GM19023 (cell line): ENCODE data around the gene SELENBP1.
A peak's percentile ranks its signal among the peaks of the same experiment; 100 is the strongest.

ENCODE experiments used
- ATAC-seq: cut with Tn5 transposase; IDR thresholded peaks from one replicate; pipeline ENCODE4 v1.9.1; 2021; ENCODE audit warnings: mild to moderate bottlenecking, moderate library complexity; ENCODE audit not compliant: unreplicated experiment

Gene SELENBP1

DNA sequence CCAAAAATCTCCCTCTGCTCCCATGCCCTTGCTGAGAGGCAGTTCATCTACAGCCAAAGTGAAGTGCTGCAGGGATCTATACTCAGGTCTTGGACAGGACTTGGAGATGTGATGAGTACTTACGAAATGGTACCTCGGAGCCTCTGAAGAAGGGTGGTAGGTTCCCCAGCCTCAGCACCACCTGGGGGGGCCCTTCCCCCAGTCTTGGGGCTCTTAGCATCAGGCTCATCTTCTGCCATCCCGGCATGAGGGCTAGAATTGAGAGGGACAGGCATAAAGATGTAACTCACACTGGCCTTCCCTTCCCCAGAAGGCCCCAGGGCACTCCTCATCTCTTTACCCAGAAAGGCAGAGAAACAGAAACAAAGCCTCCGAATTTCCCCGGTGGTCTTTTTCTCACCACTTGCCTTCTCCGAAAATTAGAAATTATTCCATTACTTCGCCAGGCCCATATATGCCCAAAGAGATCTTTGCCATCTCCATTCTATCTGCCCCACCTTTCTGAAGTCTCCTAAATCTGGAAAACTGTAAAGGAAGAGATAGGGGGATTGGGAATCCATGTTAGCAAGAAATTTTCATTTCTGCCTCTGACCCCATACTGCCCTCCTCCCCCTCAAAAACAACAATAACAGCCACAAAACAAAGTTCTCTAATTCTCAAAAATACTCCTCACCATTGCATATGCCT, 26.3 kb downstream of the SELENBP1 start:
- no peak for ATAC-seq

DNA sequence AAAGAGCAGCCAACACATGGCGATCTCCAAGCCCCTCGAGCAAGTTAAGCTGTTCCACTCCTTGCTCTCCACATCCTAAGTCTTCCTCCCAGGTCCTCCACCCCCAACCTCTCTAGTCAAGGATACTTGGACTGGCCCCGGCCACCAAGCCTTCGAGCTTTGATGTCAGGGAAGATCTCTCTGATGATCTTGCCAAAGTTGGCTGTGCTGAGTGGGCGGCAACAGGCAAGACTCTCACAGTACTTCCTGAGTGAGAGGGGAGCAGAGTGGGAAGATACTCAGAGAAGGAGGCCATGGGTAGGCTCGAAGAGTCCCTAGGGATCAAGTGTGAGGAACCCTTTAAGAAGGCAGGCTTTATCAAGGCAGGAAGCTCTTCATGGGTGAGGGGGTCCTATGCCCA, 28.2 kb downstream of the SELENBP1 start:
- ATAC-seq, result no peak

DNA sequence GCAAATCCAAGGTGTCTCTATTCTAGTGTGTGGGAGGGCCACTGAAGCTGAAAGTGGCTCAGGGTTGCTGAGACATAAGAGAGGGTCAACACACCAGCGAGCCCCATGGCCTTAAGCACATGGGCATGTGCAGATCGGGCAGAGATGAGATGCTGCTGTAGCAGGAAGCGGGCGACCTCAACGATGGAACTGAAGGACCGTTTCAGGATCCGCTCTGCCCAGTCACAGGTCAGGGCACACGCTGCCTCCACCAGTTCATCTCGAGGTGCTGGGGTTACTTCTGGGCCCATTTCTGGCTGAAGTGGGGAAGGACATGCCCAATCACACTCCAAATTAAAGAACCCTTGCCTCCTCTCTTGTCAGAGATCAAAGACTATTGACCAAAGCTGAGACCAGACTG, 28.9 kb downstream of the SELENBP1 start:
- no peak for ATAC-seq

DNA sequence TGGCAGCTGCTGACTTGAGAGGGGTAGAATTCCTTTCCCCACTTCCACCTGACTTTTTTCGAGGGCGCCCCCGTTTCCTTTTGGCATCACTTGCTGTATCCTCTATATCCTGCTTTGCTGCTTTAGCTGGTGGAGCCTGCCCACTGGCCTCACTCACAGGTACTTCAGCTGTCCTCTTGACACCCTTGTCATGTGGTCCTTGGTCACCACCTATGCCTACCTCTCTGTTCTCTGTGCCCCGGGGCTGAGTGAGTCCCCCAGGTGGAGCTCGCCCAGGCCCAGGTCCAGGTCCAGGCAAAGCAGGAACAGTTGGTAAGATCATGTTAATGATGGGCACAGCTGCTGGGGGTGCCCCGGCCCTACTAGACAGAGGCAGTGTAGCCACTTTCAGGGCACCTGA, 29.9 kb downstream of the SELENBP1 start:
- ATAC-seq, result no peak

DNA sequence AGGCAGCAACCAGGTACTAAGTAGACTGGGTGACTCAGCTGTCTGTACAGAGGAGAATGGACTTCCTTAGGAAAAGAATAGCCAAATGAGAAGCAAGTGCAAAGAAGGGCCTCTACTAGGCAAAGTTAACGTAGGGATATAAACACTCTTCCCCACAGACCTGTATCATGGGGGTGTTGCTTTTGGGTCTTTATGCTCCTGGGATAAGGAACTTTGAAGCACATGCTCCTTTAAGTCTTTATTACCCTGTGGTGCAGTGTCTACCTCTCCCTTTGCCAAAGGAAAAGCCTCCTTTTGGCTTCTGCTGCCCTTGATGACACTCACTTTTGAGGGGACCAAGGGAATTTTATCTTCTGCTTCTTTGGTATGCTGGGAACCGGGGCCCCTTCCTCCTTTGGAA, 30.5 kb downstream of the SELENBP1 start:
- ATAC-seq, result no peak

DNA sequence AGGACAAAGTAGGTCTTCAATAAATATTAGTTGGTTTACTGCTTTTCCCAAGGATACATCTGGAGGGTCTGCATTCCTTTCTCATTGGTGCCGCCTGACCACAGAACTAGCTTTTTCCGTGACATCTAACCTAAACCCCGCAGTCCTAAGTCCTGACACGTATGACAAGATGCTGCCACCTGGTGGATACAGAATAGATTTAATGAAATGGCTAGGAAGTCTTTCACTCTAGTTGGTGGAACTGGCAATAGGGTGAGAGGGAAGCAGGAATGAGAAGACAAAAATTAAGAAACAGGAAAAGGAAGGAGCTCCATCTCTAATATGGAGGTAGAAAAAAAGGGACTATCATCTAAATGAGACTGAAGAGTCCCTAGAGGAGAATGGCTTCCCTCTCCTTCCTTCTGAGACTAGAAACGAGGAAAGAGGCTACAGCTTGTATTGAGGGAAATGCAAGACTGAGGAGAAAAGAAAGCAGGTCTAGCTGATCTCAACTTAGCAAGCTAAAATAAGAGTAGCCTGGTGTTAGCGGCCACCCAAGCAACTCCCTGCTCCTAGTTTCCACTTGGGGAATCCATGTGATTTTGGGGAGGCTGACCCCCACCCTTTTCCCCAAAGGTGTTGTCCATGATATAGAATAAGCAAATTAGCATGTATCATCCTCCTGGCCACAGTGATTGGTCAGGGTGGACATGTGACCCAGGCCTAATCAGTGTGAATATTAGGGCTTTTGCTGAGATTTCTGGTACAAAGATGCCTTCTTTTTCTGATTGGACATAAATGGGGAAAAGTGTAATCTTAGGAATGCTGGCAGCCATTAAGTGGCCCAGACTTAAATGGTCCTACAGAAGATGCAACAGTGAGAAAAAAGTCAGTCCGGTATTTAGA, 31.4 kb downstream of the SELENBP1 start:
- ATAC-seq, result no peak

DNA sequence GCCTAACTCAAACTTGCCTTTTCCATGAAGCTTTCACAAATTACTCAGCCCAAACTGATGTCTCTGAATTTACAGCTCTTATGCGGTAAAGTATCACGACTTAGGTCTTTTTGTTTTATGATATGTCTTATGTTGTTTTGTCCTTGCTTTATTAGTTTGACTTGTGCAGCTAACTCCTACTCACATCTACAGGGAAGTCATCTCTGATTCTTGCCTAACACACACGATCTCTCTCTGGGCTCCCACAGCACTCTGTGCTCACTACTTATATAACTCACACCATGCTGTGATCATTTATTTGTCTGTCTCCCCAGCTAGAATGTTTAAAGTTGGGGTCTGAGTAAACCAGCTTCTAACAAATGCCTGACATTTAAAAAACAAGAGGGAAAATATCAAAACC, 35.9 kb downstream of the SELENBP1 start:
- no peak for ATAC-seq

DNA sequence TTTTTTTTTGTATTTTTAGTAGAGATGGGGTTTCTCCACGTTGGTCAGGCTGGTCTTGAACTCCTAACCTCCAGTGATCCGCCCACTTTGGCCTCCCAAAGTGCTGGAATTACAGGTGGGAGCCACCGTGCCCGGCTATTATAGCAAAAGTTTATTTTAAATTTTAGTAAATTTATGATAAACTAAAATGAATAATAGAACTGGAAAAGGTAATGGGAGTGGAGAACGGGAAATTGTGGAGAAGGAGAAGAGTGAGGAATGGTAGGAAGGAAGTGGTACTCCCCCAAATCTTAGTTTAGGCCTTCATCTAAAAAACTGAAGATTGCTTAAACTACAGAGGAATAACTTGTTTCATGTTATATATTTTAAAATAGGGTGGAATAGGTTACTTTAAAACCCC, 37.7 kb downstream of the SELENBP1 start:
- ATAC-seq, result no peak

DNA sequence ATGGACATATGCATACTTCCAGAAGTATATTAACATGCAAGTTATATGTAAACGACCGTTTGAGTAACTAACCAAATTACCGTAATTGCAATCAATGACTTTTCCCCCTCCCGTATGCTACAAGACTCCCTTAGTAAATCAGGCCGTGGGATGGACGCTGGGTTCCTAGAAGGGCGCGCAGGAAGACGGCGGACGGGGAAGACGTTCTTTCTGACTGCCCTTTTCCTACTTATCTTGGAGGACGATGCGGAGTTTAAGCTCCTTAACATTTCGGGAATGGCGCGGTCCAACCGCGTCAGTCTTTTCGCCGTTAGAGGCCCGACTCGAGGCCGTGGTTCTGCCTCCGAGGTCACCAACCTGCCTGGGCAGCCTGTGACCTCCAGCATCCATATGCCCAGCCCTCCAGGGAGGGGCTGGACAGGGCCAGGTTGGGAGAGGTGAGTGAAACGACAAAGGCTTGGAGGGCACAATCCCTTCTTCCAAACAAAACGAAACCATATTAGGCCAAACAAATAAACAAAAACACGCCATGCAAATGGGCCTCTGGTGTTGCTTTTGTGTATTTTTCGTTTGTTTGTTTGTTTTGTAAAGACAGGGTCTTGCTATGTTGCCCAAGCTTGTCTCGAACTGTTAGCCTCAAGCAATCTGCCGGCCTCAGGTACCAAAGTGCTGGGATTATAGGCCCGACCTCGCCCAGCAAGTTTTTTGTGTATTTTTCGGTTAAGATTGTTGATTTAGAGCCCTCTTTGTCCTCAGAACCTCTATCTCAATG, 44.4 kb downstream of the SELENBP1 start:
- ATAC-seq, result peak; percentile 6

DNA sequence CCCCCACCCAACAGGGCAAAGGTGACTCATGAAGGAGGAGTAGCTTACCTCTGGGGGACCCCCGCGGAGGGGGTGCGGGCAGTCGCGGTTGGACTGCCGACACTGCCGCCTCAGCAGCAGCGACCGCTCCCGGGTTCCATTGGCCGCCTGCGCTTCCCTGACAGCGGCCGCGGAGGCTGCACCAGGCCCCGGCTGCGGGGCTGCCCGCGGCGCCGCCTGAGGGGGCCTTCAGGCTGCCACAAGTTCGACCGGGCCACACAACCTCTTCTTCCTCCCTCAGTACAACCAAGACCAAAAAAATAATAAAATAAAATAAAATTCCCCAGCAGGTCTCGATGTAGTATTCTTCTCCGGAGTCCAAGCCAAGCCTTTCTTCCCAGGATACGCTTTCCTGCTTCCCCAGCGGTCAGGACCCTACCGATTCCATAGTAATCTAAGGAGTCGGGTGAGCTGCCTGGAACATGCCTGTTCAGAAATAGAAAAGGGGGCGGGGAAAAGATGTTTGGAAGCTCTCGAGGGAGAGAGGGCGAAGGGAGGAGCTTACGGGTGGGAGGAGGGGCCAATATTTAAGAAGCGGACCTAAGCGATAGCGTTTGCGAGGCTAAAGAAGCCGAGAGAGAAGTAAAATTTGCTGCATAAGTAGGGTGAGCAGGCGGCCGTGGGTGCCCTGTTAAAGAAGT, 45.1 kb downstream of the SELENBP1 start, which contains the start of gene PI4KB:
Gene PI4KB, minus strand, starts transcription at position 194 of the 680 bp plus-strand sequence. CDS start 10,935 bp downstream, outside the sequence.
- ATAC-seq, result peak; percentile 83

DNA sequence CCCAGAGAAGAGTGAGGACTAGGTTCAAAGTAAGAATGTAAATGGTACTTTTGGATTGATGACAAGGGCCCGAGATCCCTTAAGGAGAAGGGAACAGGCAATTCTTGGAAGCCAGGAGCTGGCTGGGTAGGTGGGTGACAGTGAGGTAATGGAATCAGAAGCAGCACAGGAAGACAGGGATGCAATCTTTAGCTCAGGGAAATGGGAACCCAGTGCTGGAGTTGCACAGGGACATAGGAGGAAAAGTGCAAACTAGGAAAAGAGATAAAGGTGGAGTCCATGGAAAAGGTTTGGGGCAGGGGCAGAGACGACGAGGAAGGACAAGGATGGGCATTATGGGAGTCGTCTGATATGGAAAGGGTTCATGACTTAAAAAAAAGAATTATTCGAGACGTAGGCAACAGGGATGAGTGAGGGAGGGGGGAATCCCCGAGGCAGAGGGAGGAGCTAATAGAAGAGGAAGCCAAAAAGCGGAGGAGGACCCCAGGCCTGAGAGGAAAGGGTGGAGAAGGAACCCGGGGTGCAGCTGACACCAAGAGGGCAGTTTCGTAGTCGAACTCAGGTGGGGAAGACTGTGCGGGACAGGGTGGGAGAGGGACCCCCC, 45.8 kb downstream of the SELENBP1 start:
- ATAC-seq, result peak; percentile 55

DNA sequence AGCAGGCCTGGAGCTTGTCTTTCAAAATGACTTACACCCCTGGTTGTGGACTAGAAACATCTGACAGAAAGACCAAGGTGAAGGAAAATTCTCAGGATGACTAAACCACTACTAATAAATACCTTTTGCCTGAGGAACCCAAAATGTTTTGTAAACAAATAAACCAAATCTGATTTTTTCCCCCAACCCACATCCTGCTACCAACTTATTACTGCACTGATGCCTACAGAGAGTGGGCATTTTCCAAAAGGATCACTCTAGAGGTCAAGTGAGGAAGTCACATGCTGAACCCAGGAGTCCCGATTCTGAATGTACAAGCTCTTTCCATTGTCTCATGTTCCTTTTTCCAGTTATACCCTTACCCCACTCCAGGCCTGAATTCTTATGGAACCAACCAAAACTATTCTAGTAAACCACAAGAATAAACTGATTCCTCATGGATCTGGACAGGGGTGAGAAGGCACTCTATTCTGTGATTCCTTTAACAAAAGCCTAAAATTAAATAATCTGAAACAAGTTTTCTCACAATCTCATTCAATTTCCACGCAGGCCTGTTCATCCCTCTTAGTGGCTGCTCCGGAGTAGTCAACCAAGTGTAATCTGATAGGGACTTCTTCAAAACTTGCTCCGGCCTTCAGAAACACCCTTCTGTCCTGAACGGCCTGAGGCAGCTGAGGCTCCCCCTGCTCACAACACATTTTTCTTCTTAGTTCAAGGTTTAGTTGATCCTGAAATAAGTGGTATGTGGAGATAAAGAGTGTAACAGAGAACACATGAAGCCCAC, 46.7 kb downstream of the SELENBP1 start:
- no peak for ATAC-seq

DNA sequence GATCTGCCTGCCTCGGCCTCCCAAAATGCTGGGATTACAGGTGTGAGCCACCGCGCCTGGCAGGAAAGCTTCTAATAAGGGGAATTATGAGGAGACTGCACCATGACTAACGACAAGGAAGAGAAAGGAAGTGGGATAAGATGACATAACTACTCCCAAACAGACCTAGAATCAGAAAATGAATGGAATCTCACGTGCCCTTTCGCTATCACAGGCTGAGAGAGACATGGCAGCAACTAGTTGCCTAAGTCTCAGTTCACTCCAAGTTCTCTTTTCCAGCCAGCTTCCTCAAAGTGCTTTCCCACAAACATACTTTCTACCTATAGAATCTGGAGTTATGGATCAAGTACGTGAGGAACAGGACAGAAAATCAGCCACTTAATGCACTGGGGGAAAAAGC, 47.3 kb downstream of the SELENBP1 start:
- no peak for ATAC-seq

DNA sequence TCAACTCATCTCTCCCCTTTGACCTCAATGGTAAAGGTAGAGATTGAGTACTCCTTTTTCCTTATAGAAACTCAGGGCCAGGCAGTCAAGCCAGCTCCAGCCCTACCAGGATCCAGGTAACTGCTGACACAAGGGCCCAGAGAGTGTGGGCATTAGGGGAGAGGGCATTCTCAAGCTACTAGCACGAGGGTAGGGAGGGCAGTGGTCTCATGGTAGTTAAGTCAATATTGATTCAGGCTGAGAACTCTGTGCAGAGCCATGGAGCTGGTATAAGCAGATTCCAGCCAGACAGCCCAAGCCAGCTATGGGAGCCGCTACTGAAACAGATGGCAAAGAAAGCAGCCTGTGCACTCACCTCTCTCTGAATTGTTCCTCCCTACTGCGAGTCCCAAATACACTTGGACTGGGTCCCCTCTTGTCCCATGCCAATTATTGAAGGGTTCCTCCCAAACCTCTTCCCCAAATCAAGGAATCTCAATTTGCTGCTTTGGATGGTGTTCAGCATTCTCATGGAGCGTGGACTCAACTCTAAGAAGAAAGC, 48.0 kb downstream of the SELENBP1 start:
- ATAC-seq, result no peak

DNA sequence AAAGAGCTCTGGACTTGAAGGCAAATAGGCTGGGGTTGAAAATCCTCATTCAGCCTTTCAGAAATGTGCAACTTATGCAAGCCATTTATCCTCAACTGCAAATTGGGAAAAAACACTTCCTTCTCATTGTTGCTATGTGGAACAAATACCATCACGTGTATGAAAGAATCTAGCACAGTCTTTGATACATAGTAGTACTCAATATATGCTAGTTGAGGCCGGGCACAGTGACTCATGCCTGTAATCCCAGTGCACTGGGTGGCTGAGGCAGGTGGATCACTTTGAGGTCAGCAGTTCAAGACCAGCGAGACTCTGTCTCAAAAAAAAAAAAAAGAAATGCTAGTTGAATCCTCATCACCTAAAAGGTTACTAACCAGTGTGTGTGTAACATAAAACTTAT, 53.5 kb downstream of the SELENBP1 start:
- no peak for ATAC-seq

DNA sequence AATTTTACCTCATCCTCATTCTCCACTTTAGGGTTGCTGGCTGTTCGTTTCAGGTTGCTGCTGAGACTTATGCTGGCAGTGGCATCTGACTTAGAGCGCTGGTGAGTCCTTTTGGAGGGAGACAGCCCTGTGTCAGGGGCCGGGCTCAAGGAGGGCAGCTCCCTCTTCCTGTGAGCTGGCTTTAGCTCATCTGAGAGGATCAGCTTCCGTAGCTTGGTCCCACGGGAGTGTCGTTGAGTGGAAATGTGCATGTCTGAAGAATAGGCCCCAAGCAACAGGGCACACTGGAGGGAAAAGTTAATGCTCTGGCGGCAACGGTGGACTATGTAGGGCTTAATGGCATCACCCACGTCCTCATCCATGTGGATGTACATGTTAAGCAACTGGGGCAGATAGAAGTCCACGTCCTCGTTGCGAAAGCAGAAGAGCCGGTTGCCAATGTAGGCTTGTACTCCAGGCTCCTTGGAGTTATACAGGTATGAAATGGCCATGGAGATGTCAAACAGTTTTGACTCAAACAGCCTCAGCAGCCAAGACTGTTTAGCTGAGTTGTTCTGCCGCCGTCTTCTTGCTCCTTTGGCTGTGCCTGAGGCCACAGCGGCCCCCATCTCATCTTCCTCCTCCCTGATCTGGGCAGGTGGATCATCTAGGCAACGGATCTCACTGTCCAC, 56.8 kb downstream of the SELENBP1 start:
- ATAC-seq, result no peak
